ENCODE data around the gene MAP3K13.
A peak's percentile ranks its signal among the peaks of the same experiment; 100 is the strongest.

The MAP3K13 gene

GRCh38 chr3:185508335-185508991, 145.5 kb downstream of the MAP3K13 start:
- DNase-seq (ENCODE audit: low read depth): no peak

- no peak for DNase-seq (ENCODE audit: low read depth)
Measured at GRCh38 chr3:185511711-185512110, 148.8 kb downstream of the MAP3K13 start.

GRCh38 chr3:185517387-185518130, 154.6 kb downstream of the MAP3K13 start:
- DNase-seq (ENCODE audit: low read depth): no peak

- DNase-seq (ENCODE audit: low read depth): no peak
Measured at GRCh38 chr3:185519021-185519420, 156.1 kb downstream of the MAP3K13 start.

- no peak for DNase-seq (ENCODE audit: low read depth)
Measured at GRCh38 chr3:185521349-185522138, 158.6 kb downstream of the MAP3K13 start.

GRCh38 chr3:185526349-185526951, 163.5 kb downstream of the MAP3K13 start:
- DNase-seq (ENCODE audit: low read depth): no peak

GRCh38 chr3:185527364-185527763, 164.4 kb downstream of the MAP3K13 start:
- no peak for DNase-seq (ENCODE audit: low read depth)

- no peak for DNase-seq (ENCODE audit: low read depth)
Measured at GRCh38 chr3:185528532-185528931, 165.6 kb downstream of the MAP3K13 start.

- DNase-seq (ENCODE audit: low read depth): no peak
Measured at GRCh38 chr3:185530856-185531255, 167.9 kb downstream of the MAP3K13 start.

- no peak for DNase-seq (ENCODE audit: low read depth)
Measured at GRCh38 chr3:185532901-185533300, 170.0 kb downstream of the MAP3K13 start.

- DNase-seq (ENCODE audit: low read depth): peak; percentile 83
Measured at GRCh38 chr3:185534511-185534910, 171.6 kb downstream of the MAP3K13 start.

- peak; percentile 95 for DNase-seq (ENCODE audit: low read depth)
Measured at GRCh38 chr3:185537369-185537970, 174.5 kb downstream of the MAP3K13 start.
